Measurements from ENCODE around the gene TTI1. TPM values are rescaled to one million over a fixed set of nuclear protein-coding genes. Genes with fewer than 3 reads are reported as not detected.

TTI1 gene
- total and polyA plus RNA-seq, 9 donors, result 9.3 to 19.7 (median 16.3) TPM

GRCh38 chr20:37938954-37939353 lies 94.3 kb downstream of the TTI1 start:
- Histone ChIP-seq H3K4me1 (ENCODE audit: insufficient read depth) (no peaks in the 10 kb centered on the region), H3K36me3 (no peaks in the 10 kb centered on the region), H3K27me3 (no peaks in the 10 kb centered on the region), H3K9me3 (no peaks in the 10 kb centered on the region), H3K27ac (no peak overlapping the region), H3K4me3 (no peak overlapping the region)
- no peak for TF ChIP-seq POLR2A (IDR thresholded peaks at IDR 0.05)
- no peak for TF ChIP-seq EP300 (IDR thresholded peaks at IDR 0.05)
- TF ChIP-seq, protein P1, sequence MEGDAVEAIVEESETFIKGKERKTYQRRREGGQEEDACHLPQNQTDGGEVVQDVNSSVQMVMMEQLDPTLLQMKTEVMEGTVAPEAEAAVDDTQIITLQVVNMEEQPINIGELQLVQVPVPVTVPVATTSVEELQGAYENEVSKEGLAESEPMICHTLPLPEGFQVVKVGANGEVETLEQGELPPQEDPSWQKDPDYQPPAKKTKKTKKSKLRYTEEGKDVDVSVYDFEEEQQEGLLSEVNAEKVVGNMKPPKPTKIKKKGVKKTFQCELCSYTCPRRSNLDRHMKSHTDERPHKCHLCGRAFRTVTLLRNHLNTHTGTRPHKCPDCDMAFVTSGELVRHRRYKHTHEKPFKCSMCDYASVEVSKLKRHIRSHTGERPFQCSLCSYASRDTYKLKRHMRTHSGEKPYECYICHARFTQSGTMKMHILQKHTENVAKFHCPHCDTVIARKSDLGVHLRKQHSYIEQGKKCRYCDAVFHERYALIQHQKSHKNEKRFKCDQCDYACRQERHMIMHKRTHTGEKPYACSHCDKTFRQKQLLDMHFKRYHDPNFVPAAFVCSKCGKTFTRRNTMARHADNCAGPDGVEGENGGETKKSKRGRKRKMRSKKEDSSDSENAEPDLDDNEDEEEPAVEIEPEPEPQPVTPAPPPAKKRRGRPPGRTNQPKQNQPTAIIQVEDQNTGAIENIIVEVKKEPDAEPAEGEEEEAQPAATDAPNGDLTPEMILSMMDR (IDR thresholded peaks at IDR 0.05), result no peak
- intact Hi-C loops (cut with DNase I), result no loop called here
- DNase-seq, result no peak
- 94% methylated on average over 9 of the region's 9 CpGs for WGBS, 3 donors

GRCh38 chr20:37938181-37938750 lies 95.0 kb downstream of the TTI1 start:
- Histone ChIP-seq H3K4me3 (no peak overlapping the region), H3K27ac (no peak overlapping the region), H3K27me3 (no peaks in the 10 kb centered on the region), H3K36me3 (no peaks in the 10 kb centered on the region), H3K9me3 (no peaks in the 10 kb centered on the region), H3K4me1 (ENCODE audit: insufficient read depth) (no peaks in the 10 kb centered on the region)
- no peak for DNase-seq
- intact Hi-C loops (cut with DNase I), result no loop called here
- TF ChIP-seq EP300 (IDR thresholded peaks at IDR 0.05) (no peak), POLR2A (IDR thresholded peaks at IDR 0.05) (no peak)
- TF ChIP-seq, protein P1 (IDR thresholded peaks at IDR 0.05), result no peak
- 85 to 86% (median 85%) methylated on average over 12 of the region's 12 CpGs for WGBS, 3 donors

DNA sequence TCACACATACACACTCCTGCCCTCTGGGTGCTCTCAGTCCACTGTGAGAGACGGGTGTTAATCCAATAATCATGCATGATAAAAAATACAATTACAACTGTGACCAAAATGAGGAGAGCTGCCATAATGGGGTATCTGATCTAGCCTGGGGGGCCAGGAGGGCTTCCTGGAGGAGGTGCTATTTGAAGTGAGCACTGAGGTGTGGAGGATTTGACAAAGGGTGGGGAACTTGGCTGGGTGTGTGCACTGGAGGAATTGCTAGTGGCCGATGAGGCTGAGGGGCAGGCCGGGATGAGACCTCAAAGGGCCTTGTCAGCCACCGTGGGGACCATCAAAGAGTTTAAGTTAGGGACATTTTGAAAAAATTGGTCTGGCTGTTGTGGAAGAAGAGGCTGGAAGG lies 95.6 kb downstream of the TTI1 start:
- intact Hi-C loops (cut with DNase I), result no loop called here
- no peak for DNase-seq
- no peaks in the 10 kb centered on the region for H3K4me1 ChIP-seq (ENCODE audit: insufficient read depth)
- WGBS, 3 donors, result 87 to 90% (median 90%) methylated on average over 4 of the region's 4 CpGs
- H3K27ac ChIP-seq, result no peak overlapping the region
- H3K4me3 ChIP-seq, result no peak overlapping the region
- H3K27me3 ChIP-seq, result no peaks in the 10 kb centered on the region
- no peaks in the 10 kb centered on the region for H3K9me3 ChIP-seq
- TF ChIP-seq, protein P1 (IDR thresholded peaks at IDR 0.05), result no peak
- TF ChIP-seq EP300 (IDR thresholded peaks at IDR 0.05), result no peak
- no peak for TF ChIP-seq POLR2A (IDR thresholded peaks at IDR 0.05)
- no peaks in the 10 kb centered on the region for H3K36me3 ChIP-seq

DNA sequence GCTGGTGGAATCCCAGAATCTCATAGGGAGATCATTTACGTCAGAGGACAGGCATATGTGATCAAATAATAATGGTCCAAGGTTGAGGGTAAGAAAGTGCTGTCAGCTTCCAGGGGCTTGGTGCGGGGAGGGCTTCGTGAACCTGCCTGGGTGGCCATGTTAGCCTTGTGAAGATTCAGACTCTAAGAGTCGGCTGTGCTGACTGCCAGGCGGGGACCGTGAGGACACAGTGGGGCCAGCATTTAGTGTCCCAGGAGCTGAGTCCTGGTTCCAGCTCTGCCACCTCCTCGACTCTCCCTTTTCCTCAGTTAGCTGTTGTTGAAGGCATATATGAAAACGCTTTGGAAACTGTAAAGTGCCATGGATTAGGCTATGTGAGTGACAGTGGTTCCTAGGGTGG lies 96.8 kb downstream of the TTI1 start:
- H3K36me3 ChIP-seq, result no peaks in the 10 kb centered on the region
- DNase-seq, result no peak
- H3K4me1 ChIP-seq (ENCODE audit: insufficient read depth), result no peaks in the 10 kb centered on the region
- H3K27ac ChIP-seq, result no peak overlapping the region
- intact Hi-C loops (cut with DNase I), result no loop called here
- TF ChIP-seq EP300 (IDR thresholded peaks at IDR 0.05) (no peak), POLR2A (IDR thresholded peaks at IDR 0.05) (no peak)
- TF ChIP-seq, protein P1 (IDR thresholded peaks at IDR 0.05), result no peak
- H3K9me3 ChIP-seq, result no peaks in the 10 kb centered on the region
- 86 to 90% (median 89%) methylated on average over 8 of the region's 8 CpGs for WGBS, 3 donors
- no peak overlapping the region for H3K4me3 ChIP-seq
- no peaks in the 10 kb centered on the region for H3K27me3 ChIP-seq

All from ovary (tissue), 9 donors.